Upper lobe of left lung (tissue), 6 donors: ENCODE measurements around the gene FAM174C. TPM values are rescaled to one million over a fixed set of nuclear protein-coding genes. Genes with fewer than 3 reads are reported as not detected.
A peak's percentile ranks its signal among the peaks of the same experiment; 100 is the strongest.

ENCODE experiments used
- ATAC-seq, 2 donors: fragments of 200-7000 bp; cut with Tn5 transposase; one replicate each; pipeline ENCODE4 v1.9.1; 2022; ENCODE audit warnings: mild to moderate bottlenecking in 2 of 2, moderate library complexity in 2 of 2; ENCODE audit not compliant: low FRiP score in 2 of 2
- DNase-seq, 2 donors: peaks; one replicate each; pipeline ENCODE4 v3.0.0-alpha.2; 2019 to 2020
- H3K27ac ChIP-seq, 4 donors: fragments of 200-600 bp; sonication (generic); one replicate each; pipeline ENCODE4 v1.5.1; 2016 to 2019
- H3K27me3 ChIP-seq, 4 donors: fragments of 200-600 bp; sonication (generic); one replicate each; pipeline ENCODE4 v1.5.1; 2017 to 2019
- H3K36me3 ChIP-seq, 4 donors: fragments of 200-600 bp; sonication (generic); one replicate each; pipeline ENCODE4 v1.5.1; 2016 to 2019
- H3K4me1 ChIP-seq, 4 donors: fragments of 200-600 bp; sonication (generic); one replicate each; pipeline ENCODE4 v1.5.1; 2018 to 2019
- H3K4me3 ChIP-seq, 4 donors: fragments of 200-600 bp; sonication (generic); one replicate each; pipeline ENCODE4 v1.5.1; 2017 to 2019; ENCODE audit warnings: mild to moderate bottlenecking in 2 of 4, moderate library complexity in 1 of 4
- H3K9me3 ChIP-seq, 4 donors: fragments of 200-600 bp; sonication (generic); one replicate each; pipeline ENCODE4 v1.5.1; 2018 to 2019
- CTCF ChIP-seq, 6 experiments: fragments of 450-650 bp in 4 of 6; fragments of 200-600 bp in 2 of 6; sonication (generic) in 2 of 6; IDR thresholded peaks; one replicate each; pipeline ENCODE4 v1.5.1; 2016 to 2019; ENCODE audit warnings: antibody characterized with exemption in 6 of 6
- EP300 ChIP-seq, 4 donors: sonication (generic); formaldehyde crosslinking; IDR thresholded peaks; one replicate each; pipeline ENCODE4 v1.5.1; 2017; ENCODE audit warnings: antibody characterized with exemption in 4 of 4, control low read depth in 2 of 4
- POLR2A ChIP-seq, 4 donors: fragments of 450-650 bp; IDR thresholded peaks; one replicate each; pipeline ENCODE4 v1.5.1; 2016 to 2017; ENCODE audit warnings: antibody characterized with exemption in 4 of 4, mild to moderate bottlenecking in 2 of 4
- POLR2AphosphoS5 ChIP-seq, 2 donors: sonication (generic); formaldehyde crosslinking; IDR thresholded peaks; one replicate each; pipeline ENCODE4 v1.5.1; 2017; ENCODE audit warnings: antibody characterized with exemption in 2 of 2
- WGBS, 2 donors: methylation state at CpG; one replicate each; pipeline ENCODE4 v1.1.5; 2017 to 2018; 5-methylcytosine and 5-hydroxymethylcytosine counted together
- total RNA-seq, 6 donors: library from RNA; depleted of rRNA in 4 of 6; stranded (reverse); fragments of >200 nt in 4 of 6; gene quantifications; one replicate each; pipeline versions ENCODE4 v1.1.0 to v1.2.1, GENCODE V29; 2016 to 2021
- donor health status: DM: no; HTN: no; CAD: no; lungs with moderate emphysema.
- donor health status: DM: no; HTN: yes; CAD: no; lungs with severe emphysema.

Gene FAM174C
- total RNA-seq, 6 donors from 2014 or later: 43.0 to 85.3 (median 59.6) TPM

- peaks cover 79 to 92% (median 84%) of the 10 kb centered on the region in 4 donors for H3K4me1 ChIP-seq
- TF ChIP-seq EP300 (IDR thresholded peaks at IDR 0.05) (peak in 1 of 4 donors; percentile 63), POLR2AphosphoS5 (IDR thresholded peaks at IDR 0.05) (peak; percentile 98 to 100), CTCF (IDR thresholded peaks at IDR 0.05) (peak in 2 of 6 experiments; percentile 34 to 40), POLR2A (IDR thresholded peaks at IDR 0.05) (peak; percentile 96 to 100 (median 98))
- H3K27ac ChIP-seq: peak within 1 kb of the TSS; percentile 94 to 100 (median 99)
- WGBS, 2 donors: 1% methylated on average over 40 of the region's 50 CpGs; no CpG with 5 or more reads in 1 of the 2 donors
- DNase-seq (peak; percentile 100), ATAC-seq (peak; percentile 84 to 92)
- peak within 1 kb of the TSS; percentile 65 to 89 (median 75) for H3K4me3 ChIP-seq
- no peaks in the 10 kb centered on the region for H3K9me3 ChIP-seq
- H3K36me3 ChIP-seq: peaks cover 25 to 40% (median 32%) of the 10 kb centered on the region in 4 donors
- H3K27me3 ChIP-seq: no peaks in the 10 kb centered on the region
Observed at GRCh38 chr19:1269065-1269477, 6.3 kb upstream of the FAM174C start, which contains the start of gene CIRBP. TSS of gene CIRBP (plus strand) at chr19:1269332. CDS start at chr19:1270934, 1,602 bp downstream.

- TF ChIP-seq EP300 (IDR thresholded peaks at IDR 0.05) (peak in 3 of 4 donors; percentile 9 to 42 (median 26)), POLR2AphosphoS5 (IDR thresholded peaks at IDR 0.05) (peak; percentile 7 to 75), POLR2A (IDR thresholded peaks at IDR 0.05) (no peak), CTCF (IDR thresholded peaks at IDR 0.05) (peak in 1 of 6 experiments; percentile 21)
- H3K27ac ChIP-seq: peak overlapping the region; percentile 94 to 100 (median 99)
- 2 to 3% methylated on average over 12 to 13 of the region's 64 CpGs for WGBS, 2 donors
- ATAC-seq (peak in 1 of 2 donors; percentile 53), DNase-seq (peak; percentile 86 to 97)
- no peaks in the 10 kb centered on the region for H3K9me3 ChIP-seq
- H3K27me3 ChIP-seq: no peaks in the 10 kb centered on the region
- H3K36me3 ChIP-seq: peaks cover 30 to 46% (median 38%) of the 10 kb centered on the region in 4 donors
- H3K4me3 ChIP-seq: peak overlapping the region; percentile 65 to 89 (median 75)
- peaks cover 85 to 93% (median 88%) of the 10 kb centered on the region in 4 donors for H3K4me1 ChIP-seq
Observed at GRCh38 chr19:1269478-1270212, 5.7 kb upstream of the FAM174C start.

- 16 to 22% methylated on average over 7 to 8 of the region's 8 CpGs for whole genome bisulfite sequencing, 2 donors
Observed at GRCh38 chr19:1270213-1270853, 5.0 kb upstream of the FAM174C start.

More at GRCh38 chr19:1270213-1270853, 5.0 kb upstream of the FAM174C start:
- Histone ChIP-seq H3K4me3 (peak overlapping the region; percentile 65 to 89 (median 75)), H3K27ac (peak overlapping the region; percentile 94 to 100 (median 99)), H3K4me1 (peaks cover 85 to 93% (median 87%) of the 10 kb centered on the region in 4 donors), H3K27me3 (no peaks in the 10 kb centered on the region), H3K36me3 (peaks cover 32 to 50% (median 44%) of the 10 kb centered on the region in 4 donors), H3K9me3 (no peaks in the 10 kb centered on the region)
- ATAC-seq (no peak), DNase-seq (peak; percentile 58 to 61)
- no peak for TF ChIP-seq POLR2AphosphoS5 (IDR thresholded peaks at IDR 0.05)
- TF ChIP-seq POLR2A (IDR thresholded peaks at IDR 0.05): no peak
- no peak for TF ChIP-seq CTCF (IDR thresholded peaks at IDR 0.05)
- TF ChIP-seq EP300 (IDR thresholded peaks at IDR 0.05): no peak
